Type B pancreatic cell (in vitro differentiated cells): Measurements from ENCODE around the gene FABP3. TPM values are rescaled to one million over a fixed set of nuclear protein-coding genes. Genes with fewer than 3 reads are reported as not detected.

Experiments used
- DNase-seq: peaks from one replicate; pipeline ENCODE4 v3.0.0; 2021; ENCODE audit warnings: mixed read lengths; ENCODE audit not compliant: unreplicated experiment; ENCODE audit errors: extremely low spot score
- H3K27ac Mint-ChIP-seq: 2 replicates; pipeline ENCODE4 v1.8.0; 2021; ENCODE audit warnings: mild to moderate bottlenecking, mixed read lengths
- H3K27me3 Mint-ChIP-seq: 2 replicates; pipeline ENCODE4 v1.8.0; 2021; ENCODE audit warnings: mixed read lengths
- H3K36me3 Mint-ChIP-seq: 2 replicates; pipeline ENCODE4 v1.8.0; 2021; ENCODE audit warnings: mixed read lengths
- H3K4me1 Mint-ChIP-seq: one replicate; pipeline ENCODE4 v1.8.0; 2021; ENCODE audit warnings: mixed read lengths; ENCODE audit not compliant: unreplicated experiment
- H3K4me3 Mint-ChIP-seq: 2 replicates; pipeline ENCODE4 v1.8.0; 2021; ENCODE audit warnings: mild to moderate bottlenecking, mixed read lengths
- H3K9me3 Mint-ChIP-seq: 2 replicates; pipeline ENCODE4 v1.8.0; 2021; ENCODE audit warnings: mixed read lengths
- CTCF ChIP-seq: fragments of 200-600 bp; sonication (generic); conservative IDR thresholded peaks from 2 replicates; pipeline ENCODE4 v1.5.0; 2021; ENCODE audit warnings: antibody characterized with exemption, mild to moderate bottlenecking
- total RNA-seq: library from RNA; stranded (reverse); gene quantifications from 2 replicates; pipeline ENCODE4 v1.2.1, GENCODE V29; 2021; ENCODE audit warnings: low replicate concordance

Gene FABP3
- total RNA-seq, 1 donor from 2014 or later = 16.4 TPM

GRCh38 chr1:31412205-31412604 lies 39.3 kb upstream of the FABP3 start:
- Mint-ChIP-seq H3K27ac (peak overlapping the region; percentile 77), H3K4me3 (peak overlapping the region; percentile 85), H3K9me3 (no peaks in the 10 kb centered on the region), H3K36me3 (peaks cover 3% of the 10 kb centered on the region), H3K4me1 (peaks cover 36% of the 10 kb centered on the region), H3K27me3 (peaks cover 39% of the 10 kb centered on the region)
- no peak for DNase-seq
- no peak for TF ChIP-seq CTCF

- H3K4me3 Mint-ChIP-seq = peak overlapping the region; percentile 73
- peak overlapping the region; percentile 3 for H3K27ac Mint-ChIP-seq
- H3K4me1 Mint-ChIP-seq = peaks cover 27% of the 10 kb centered on the region
- no peaks in the 10 kb centered on the region for H3K36me3 Mint-ChIP-seq
- H3K27me3 Mint-ChIP-seq = peaks cover 39% of the 10 kb centered on the region
- H3K9me3 Mint-ChIP-seq = no peaks in the 10 kb centered on the region
- no peak for TF ChIP-seq CTCF
- DNase-seq = no peak
Measured at GRCh38 chr1:31410871-31411270, 38.0 kb upstream of the FABP3 start.

GRCh38 chr1:31409946-31410858 lies 37.3 kb upstream of the FABP3 start:
- H3K36me3 Mint-ChIP-seq = no peaks in the 10 kb centered on the region

GRCh38 chr1:31408788-31409318 lies 36.0 kb upstream of the FABP3 start:
- Mint-ChIP-seq H3K36me3 (no peaks in the 10 kb centered on the region), H3K9me3 (no peaks in the 10 kb centered on the region), H3K4me3 (no peak overlapping the region), H3K4me1 (peaks cover 11% of the 10 kb centered on the region), H3K27ac (no peak overlapping the region), H3K27me3 (peaks cover 39% of the 10 kb centered on the region)
- no peak for DNase-seq
- TF ChIP-seq CTCF = no peak

More at GRCh38 chr1:31409946-31410858, 37.3 kb upstream of the FABP3 start:
- Mint-ChIP-seq H3K9me3 (no peaks in the 10 kb centered on the region), H3K27ac (no peak overlapping the region), H3K4me3 (peak overlapping the region; percentile 73), H3K27me3 (peaks cover 39% of the 10 kb centered on the region), H3K4me1 (peaks cover 22% of the 10 kb centered on the region)
- TF ChIP-seq CTCF = no peak
- no peak for DNase-seq

GRCh38 chr1:31407029-31407626 lies 34.3 kb upstream of the FABP3 start:
- H3K27ac Mint-ChIP-seq = no peak overlapping the region
- TF ChIP-seq CTCF = no peak

More at GRCh38 chr1:31407029-31407626, 34.3 kb upstream of the FABP3 start:
- no peak overlapping the region for H3K4me3 Mint-ChIP-seq
- no peaks in the 10 kb centered on the region for H3K9me3 Mint-ChIP-seq
- H3K36me3 Mint-ChIP-seq = no peaks in the 10 kb centered on the region
- no peak for DNase-seq
- peaks cover 30% of the 10 kb centered on the region for H3K27me3 Mint-ChIP-seq
- H3K4me1 Mint-ChIP-seq = peaks cover 8% of the 10 kb centered on the region
